GM12878 (cell line): Measurements from ENCODE around the gene MAP3K7CL. TPM values are rescaled to one million over a fixed set of nuclear protein-coding genes. Genes with fewer than 3 reads are reported as not detected.

Source experiments
- ATAC-seq: fragments of 200-7000 bp; cut with Tn5 transposase; 3 replicates; pipeline ENCODE4 v1.9.1; 2020; ENCODE audit warnings: mild to moderate bottlenecking, moderate library complexity
- BruUV-seq: library from RNA; stranded (reverse); fragments of 400-500 nt; replicated peaks from 2 replicates; lab custom pipeline; 2021; lab: Mats Ljungman, UMichigan
- CTCF ChIA-PET: fragments of 300-600 bp; sonication (Branson Sonifier 250); formaldehyde crosslinking; extraction: SDS; loops from one replicate; lab custom pipeline; 2021; ENCODE audit warnings: inconsistent platforms; lab: Yijun Ruan, JAX
- POLR2A ChIA-PET: fragments of 350-600 bp; formaldehyde crosslinking; extraction: SDS; loops from one replicate; lab custom pipeline; 2021; ENCODE audit warnings: inconsistent platforms; lab: Charles Lee
- RAD21 ChIA-PET: fragments of 300-600 bp; sonication (Branson Sonifier 250); formaldehyde crosslinking; loops from one replicate; lab custom pipeline; 2023; ENCODE audit warnings: antibody characterized with exemption; ENCODE audit not compliant: unreplicated experiment; lab: Charles Lee
- SMC1A ChIA-PET: fragments of 300-600 bp; sonication (Branson Sonifier 250); formaldehyde crosslinking; loops from one replicate; lab custom pipeline; 2023; ENCODE audit not compliant: unreplicated experiment, uncharacterized antibody; lab: Charles Lee
- DNase-seq: peaks from one replicate; pipeline ENCODE4 v3.0.0-alpha.2; 2011; ENCODE audit warnings: low read depth, low spot score
- FAIRE-seq: peaks from 3 replicates; lab custom pipeline; 2011; peaks lifted over from hg19 to GRCh38; lab: Jason Lieb, UNC
- H2AFZ ChIP-seq: 2 replicates; pipeline ENCODE4 v1.6.0; 2011; ENCODE audit warnings: low read depth, low read length, control low read depth; ENCODE audit not compliant: control insufficient read depth
- H3K27ac ChIP-seq: 2 replicates; pipeline ENCODE4 v1.5.1; 2011; ENCODE audit warnings: control low read depth; ENCODE audit not compliant: control insufficient read depth, insufficient read depth
- H3K27me3 ChIP-seq, 2 experiments: replicated peaks in 1 of 2; 2 replicates each; pipeline versions ENCODE4 v1.6.0 to v1.6.1; 2011; ENCODE audit warnings: low read length in 1 of 2; ENCODE audit not compliant: control insufficient read depth in 2 of 2, insufficient read depth in 2 of 2
- H3K36me3 ChIP-seq, 2 experiments: 2 replicates each; pipeline ENCODE4 v1.5.1; 2011; ENCODE audit warnings: low read length in 1 of 2; ENCODE audit not compliant: control insufficient read depth in 2 of 2, insufficient read depth in 2 of 2
- H3K4me1 ChIP-seq: 2 replicates; pipeline ENCODE4 v1.6.1; 2011; ENCODE audit warnings: mild to moderate bottlenecking, low read length, moderate library complexity, mixed read lengths; ENCODE audit not compliant: control insufficient read depth, insufficient read depth
- H3K4me2 ChIP-seq: 2 replicates; pipeline ENCODE4 v1.6.0; 2011; ENCODE audit warnings: control low read depth; ENCODE audit not compliant: control insufficient read depth, insufficient read depth
- H3K4me3 ChIP-seq: fragments of 200-600 bp; sonication (generic); 2 replicates; pipeline ENCODE4 v1.5.1; 2016
- H3K79me2 ChIP-seq: 2 replicates; pipeline ENCODE4 v1.6.0; 2011; ENCODE audit warnings: low read length; ENCODE audit not compliant: control insufficient read depth, insufficient read depth
- H3K9ac ChIP-seq: 2 replicates; pipeline ENCODE4 v1.8.0; 2011; ENCODE audit warnings: low read length, control low read depth, mixed read lengths; ENCODE audit not compliant: control insufficient read depth, insufficient read depth
- H3K9me3 ChIP-seq: replicated peaks from 3 replicates; pipeline ENCODE4 v1.5.1; 2011; ENCODE audit warnings: mild to moderate bottlenecking, low read length; ENCODE audit not compliant: control insufficient read depth, insufficient read depth
- H4K20me1 ChIP-seq: 2 replicates; pipeline ENCODE4 v1.6.0; 2011; ENCODE audit not compliant: control insufficient read depth, insufficient read depth
- HDAC6 ChIP-seq: fragments of 200-600 bp; sonication (generic); IDR thresholded peaks from one replicate; pipeline ENCODE4 v1.8.0; 2017; ENCODE audit warnings: antibody characterized with exemption; ENCODE audit not compliant: unreplicated experiment
- MXI1 ChIP-seq: fragments of 150-350 bp; IDR thresholded peaks from 2 replicates; pipeline ENCODE4 v1.6.1; 2011; ENCODE audit warnings: low read depth, mild to moderate bottlenecking, inconsistent platforms, low read length, improper control_type of control experiment
- NFYB ChIP-seq: IDR thresholded peaks from 2 replicates; pipeline ENCODE4 v1.6.1; 2011; ENCODE audit warnings: low read depth, mild to moderate bottlenecking, low read length, improper control_type of control experiment, moderate library complexity; ENCODE audit not compliant: insufficient read depth
- SUPT20H ChIP-seq: IDR thresholded peaks from 2 replicates; pipeline ENCODE4 v1.6.1; 2011; ENCODE audit warnings: low read depth, mild to moderate bottlenecking, low read length, moderate library complexity, borderline replicate concordance; ENCODE audit not compliant: control insufficient read depth
- WGBS: methylation state at CpG from one replicate; pipeline ENCODE4 v1.1.6; 2016; ENCODE audit warnings: low lambda C conversion rate; ENCODE audit not compliant: insufficient replicate concordance, insufficient coverage; ENCODE audit errors: missing lambda C conversion rate; 5-methylcytosine and 5-hydroxymethylcytosine counted together
- in situ Hi-C: fragments of 300-500 bp; cut with MboI; formaldehyde crosslinking; loops from 9 replicates; pipeline ENCODE4 v1.14.3; 2018; ENCODE audit warnings: mixed read lengths
- intact Hi-C: fragments of 100-400 bp; cut with micrococcal nuclease; formaldehyde crosslinking; loops from one replicate; pipeline ENCODE4 v1.14.2; 2022; ENCODE audit not compliant: unreplicated experiment
- polyA plus RNA-seq, 11 experiments: library from polyadenylated mRNA; depleted of rRNA in 4 of 11; unstranded in 6 of 11; stranded (reverse) in 5 of 11; fragments of >200 nt; fragmentation: Nextera tagmentation in 4 of 11; fragmentation: Illumina TruSeq in 1 of 11; extraction: Ambion mirVana in 4 of 11; extraction: Trizol in 1 of 11; gene quantifications; 1 replicate in 1 of 11; 2 replicates in 10 of 11; pipeline versions ENCODE4 v1.2.1 to v1.2.3, GENCODE V29; 2011 to 2016; ENCODE audit warnings: inconsistent platforms in 2 of 11, missing spikeins in 2 of 11, low read depth in 1 of 11
- total RNA-seq, 4 experiments: library from RNA; depleted of rRNA in 3 of 4; stranded (reverse); fragments of >200 nt in 3 of 4; fragmentation: Illumina TruSeq in 1 of 4; extraction: Trizol in 1 of 4; gene quantifications; 2 replicates each; pipeline versions ENCODE4 v1.2.1 to v1.2.3, GENCODE V29; 2013 to 2021
- TF ChIP-seq, protein P1 (sequence below): fragments of 450-650 bp; IDR thresholded peaks from 2 replicates; pipeline ENCODE4 v1.6.1; 2016; ENCODE audit warnings: mild to moderate bottlenecking
- TF ChIP-seq, protein P2 (sequence below): fragments of 450-650 bp; IDR thresholded peaks from 2 replicates; pipeline ENCODE4 v1.6.1; 2018; ENCODE audit warnings: mild to moderate bottlenecking, low read depth, moderate library complexity; ENCODE audit not compliant: partially characterized antibody

The MAP3K7CL gene
- total and polyA plus RNA-seq, 10 of the 15 experiments (the other 5 are each of a cell fraction or from before 2014, with no cell fraction given), result 3.2 to 19.7 (median 6.6) TPM

DNA sequence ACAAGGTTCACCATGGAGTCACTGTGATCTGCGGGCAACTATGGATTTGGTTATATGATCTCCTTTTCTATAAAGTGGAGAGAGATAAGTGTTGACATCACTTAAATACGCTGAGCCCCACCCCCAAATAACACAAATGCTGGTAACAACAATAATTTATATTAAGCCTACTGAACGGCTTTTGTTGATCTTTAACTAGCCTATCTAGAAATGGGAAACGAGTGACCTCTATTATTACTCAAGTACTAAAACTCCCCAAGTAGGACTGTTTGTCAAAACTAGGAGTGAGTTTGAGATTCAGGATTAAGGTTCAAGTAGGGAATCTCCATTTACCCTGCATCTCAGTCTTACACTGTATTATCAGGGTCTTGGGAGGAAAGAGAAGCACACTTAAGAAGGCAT is 52.2 kb downstream of the MAP3K7CL start (continued):
- TF ChIP-seq, protein P1, sequence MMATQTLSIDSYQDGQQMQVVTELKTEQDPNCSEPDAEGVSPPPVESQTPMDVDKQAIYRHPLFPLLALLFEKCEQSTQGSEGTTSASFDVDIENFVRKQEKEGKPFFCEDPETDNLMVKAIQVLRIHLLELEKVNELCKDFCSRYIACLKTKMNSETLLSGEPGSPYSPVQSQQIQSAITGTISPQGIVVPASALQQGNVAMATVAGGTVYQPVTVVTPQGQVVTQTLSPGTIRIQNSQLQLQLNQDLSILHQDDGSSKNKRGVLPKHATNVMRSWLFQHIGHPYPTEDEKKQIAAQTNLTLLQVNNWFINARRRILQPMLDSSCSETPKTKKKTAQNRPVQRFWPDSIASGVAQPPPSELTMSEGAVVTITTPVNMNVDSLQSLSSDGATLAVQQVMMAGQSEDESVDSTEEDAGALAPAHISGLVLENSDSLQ, result no peak
- TF ChIP-seq HDAC6 (no peak), NFYB (no peak)

DNA sequence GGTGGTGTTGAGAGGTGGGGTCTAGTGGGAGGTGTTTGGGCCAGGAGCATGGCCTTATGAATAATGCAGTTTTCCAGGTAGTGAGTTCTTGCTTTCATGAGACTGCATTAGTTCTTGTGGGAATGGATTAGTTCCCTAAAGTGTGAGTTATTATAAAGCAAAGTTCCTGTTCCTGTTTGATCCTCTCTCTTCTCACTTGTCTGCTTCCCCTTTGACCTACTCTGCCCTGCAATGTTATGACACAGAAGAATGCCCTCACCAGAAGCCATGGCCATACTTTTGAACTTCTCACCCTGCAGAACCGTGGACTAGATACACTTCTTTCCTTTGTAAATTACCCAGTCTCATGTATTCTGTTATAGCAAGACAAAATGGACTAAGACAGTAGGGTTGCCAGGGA is 53.6 kb downstream of the MAP3K7CL start:
- Histone ChIP-seq H2AFZ (no peak overlapping the region; the same call in 1 of the 2 replicates), H3K9ac (no peak overlapping the region), H4K20me1 (no peaks in the 10 kb centered on the region), H3K27ac (no peak overlapping the region), H3K79me2 (no peaks in the 10 kb centered on the region), H3K4me1 (peaks cover 7% of the 10 kb centered on the region), H3K9me3 (no peaks in the 10 kb centered on the region), H3K36me3 (no peaks in the 10 kb centered on the region), H3K4me2 (no peak overlapping the region), H3K4me3 (no peak overlapping the region), H3K27me3 (no peaks in the 10 kb centered on the region)
- BruUV-seq, result no TSS peak
- intact Hi-C loops (no loop called here), in situ Hi-C loops (no loop called here)
- SMC1A ChIA-PET, result interaction anchor here (1.1 kb wide), 1 partner anchor 13 kb away, joined by 4 read pairs; no protein-coding TSS in a partner anchor
- TF ChIP-seq, protein P2, sequence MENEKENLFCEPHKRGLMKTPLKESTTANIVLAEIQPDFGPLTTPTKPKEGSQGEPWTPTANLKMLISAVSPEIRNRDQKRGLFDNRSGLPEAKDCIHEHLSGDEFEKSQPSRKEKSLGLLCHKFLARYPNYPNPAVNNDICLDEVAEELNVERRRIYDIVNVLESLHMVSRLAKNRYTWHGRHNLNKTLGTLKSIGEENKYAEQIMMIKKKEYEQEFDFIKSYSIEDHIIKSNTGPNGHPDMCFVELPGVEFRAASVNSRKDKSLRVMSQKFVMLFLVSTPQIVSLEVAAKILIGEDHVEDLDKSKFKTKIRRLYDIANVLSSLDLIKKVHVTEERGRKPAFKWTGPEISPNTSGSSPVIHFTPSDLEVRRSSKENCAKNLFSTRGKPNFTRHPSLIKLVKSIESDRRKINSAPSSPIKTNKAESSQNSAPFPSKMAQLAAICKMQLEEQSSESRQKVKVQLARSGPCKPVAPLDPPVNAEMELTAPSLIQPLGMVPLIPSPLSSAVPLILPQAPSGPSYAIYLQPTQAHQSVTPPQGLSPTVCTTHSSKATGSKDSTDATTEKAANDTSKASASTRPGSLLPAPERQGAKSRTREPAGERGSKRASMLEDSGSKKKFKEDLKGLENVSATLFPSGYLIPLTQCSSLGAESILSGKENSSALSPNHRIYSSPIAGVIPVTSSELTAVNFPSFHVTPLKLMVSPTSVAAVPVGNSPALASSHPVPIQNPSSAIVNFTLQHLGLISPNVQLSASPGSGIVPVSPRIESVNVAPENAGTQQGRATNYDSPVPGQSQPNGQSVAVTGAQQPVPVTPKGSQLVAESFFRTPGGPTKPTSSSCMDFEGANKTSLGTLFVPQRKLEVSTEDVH, result no peak
- TF ChIP-seq SUPT20H (no peak), MXI1 (no peak)
- FAIRE-seq, result no peak
- RAD21 ChIA-PET, result no interaction called here
- POLR2A ChIA-PET, result no interaction called here
- no peak for DNase-seq
- no peak for ATAC-seq
- CTCF ChIA-PET, result no interaction called here
- 48% methylated on average over 1 of the region's 1 CpG for WGBS
